Upper lobe of right lung (tissue), 1 donor: ENCODE data around the gene CAPN12. TPM values are rescaled to one million over a fixed set of nuclear protein-coding genes. Genes with fewer than 3 reads are reported as not detected.

ENCODE experiments used
- ATAC-seq: fragments of 200-7000 bp; cut with Tn5 transposase; one replicate; pipeline ENCODE4 v1.9.1; 2020; ENCODE audit warnings: mild to moderate bottlenecking, moderate library complexity
- DNase-seq: peaks from one replicate; pipeline ENCODE4 v3.0.0-alpha.2; 2020
- H3K27ac ChIP-seq: fragments of 200-600 bp; one replicate; pipeline ENCODE4 v1.8.0; 2022
- H3K27me3 ChIP-seq: fragments of 200-600 bp; one replicate; pipeline ENCODE4 v1.8.0; 2022; ENCODE audit warnings: mild to moderate bottlenecking
- H3K36me3 ChIP-seq: fragments of 200-600 bp; one replicate; pipeline ENCODE4 v1.8.0; 2022
- H3K4me1 ChIP-seq: fragments of 200-600 bp; one replicate; pipeline ENCODE4 v1.8.0; 2022
- H3K4me3 ChIP-seq: fragments of 200-600 bp; one replicate; pipeline ENCODE4 v1.8.0; 2022; ENCODE audit warnings: mild to moderate bottlenecking
- H3K9me3 ChIP-seq: fragments of 200-600 bp; one replicate; pipeline ENCODE4 v1.8.0; 2022
- intact Hi-C: fragments of 100-400 bp; cut with DNase I; formaldehyde crosslinking; loops from one replicate; pipeline ENCODE4 v1.11.0; 2022
- total RNA-seq: library from RNA; stranded (reverse); fragmentation: NEBNext Ultra II Directional; extraction: Animal tissue kit (Norgen Biotek cat#: 25700); gene quantifications from one replicate; pipeline ENCODE4 v1.2.1, GENCODE V29; 2021
- TF ChIP-seq, protein P1 (sequence below): fragments of 200-600 bp; IDR thresholded peaks from one replicate; pipeline ENCODE4 v1.8.0; 2022; ENCODE audit warnings: antibody characterized with exemption
- donor health status: DM: no; HTN: yes; CAD: no; lungs with severe emphysema.

CAPN12 gene
- total RNA-seq, 1 donor from 2014 or later = 14.4 TPM

DNA sequence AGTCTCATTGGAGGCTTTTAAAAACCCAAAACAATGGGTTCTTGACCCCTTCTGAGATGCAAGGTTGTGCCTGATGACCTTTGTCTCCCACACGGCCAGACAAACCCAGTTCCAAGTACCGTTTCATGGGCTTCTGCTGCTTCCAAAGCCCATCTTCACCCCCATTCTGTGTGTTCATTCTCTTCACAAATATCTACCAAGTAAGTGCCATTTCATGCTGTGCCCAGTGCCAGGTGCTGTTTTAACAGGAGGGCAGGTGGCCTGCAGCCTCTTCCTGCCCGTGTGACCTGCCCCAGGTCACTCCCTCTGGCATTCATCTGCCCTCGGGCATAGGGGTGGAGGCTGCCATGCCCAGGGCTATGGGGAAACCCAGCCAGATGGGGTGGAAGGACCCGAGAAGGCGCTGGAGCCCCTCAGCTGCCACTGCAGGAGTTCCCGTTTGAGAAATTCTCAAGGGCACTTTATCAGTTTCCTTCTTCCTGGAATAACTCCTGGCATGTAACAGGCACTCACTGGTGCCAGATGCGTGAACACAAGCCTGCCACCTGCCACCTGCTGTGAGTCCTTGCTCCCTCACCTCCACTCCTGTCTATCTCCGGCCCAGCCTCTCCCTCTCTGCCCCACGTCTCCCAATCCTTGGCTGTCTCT lies 12.5 kb downstream of the CAPN12 start:
- H3K27ac ChIP-seq = peak overlapping the region; percentile 66
- DNase-seq = peak; percentile 80
- H3K4me3 ChIP-seq = no peak overlapping the region
- peaks cover 38% of the 10 kb centered on the region for H3K36me3 ChIP-seq
- no peaks in the 10 kb centered on the region for H3K9me3 ChIP-seq
- peaks cover 38% of the 10 kb centered on the region for H3K4me1 ChIP-seq
- H3K27me3 ChIP-seq = no peaks in the 10 kb centered on the region
- ATAC-seq = peak; percentile 43
- intact Hi-C loops = no loop called here
- TF ChIP-seq, protein P1, sequence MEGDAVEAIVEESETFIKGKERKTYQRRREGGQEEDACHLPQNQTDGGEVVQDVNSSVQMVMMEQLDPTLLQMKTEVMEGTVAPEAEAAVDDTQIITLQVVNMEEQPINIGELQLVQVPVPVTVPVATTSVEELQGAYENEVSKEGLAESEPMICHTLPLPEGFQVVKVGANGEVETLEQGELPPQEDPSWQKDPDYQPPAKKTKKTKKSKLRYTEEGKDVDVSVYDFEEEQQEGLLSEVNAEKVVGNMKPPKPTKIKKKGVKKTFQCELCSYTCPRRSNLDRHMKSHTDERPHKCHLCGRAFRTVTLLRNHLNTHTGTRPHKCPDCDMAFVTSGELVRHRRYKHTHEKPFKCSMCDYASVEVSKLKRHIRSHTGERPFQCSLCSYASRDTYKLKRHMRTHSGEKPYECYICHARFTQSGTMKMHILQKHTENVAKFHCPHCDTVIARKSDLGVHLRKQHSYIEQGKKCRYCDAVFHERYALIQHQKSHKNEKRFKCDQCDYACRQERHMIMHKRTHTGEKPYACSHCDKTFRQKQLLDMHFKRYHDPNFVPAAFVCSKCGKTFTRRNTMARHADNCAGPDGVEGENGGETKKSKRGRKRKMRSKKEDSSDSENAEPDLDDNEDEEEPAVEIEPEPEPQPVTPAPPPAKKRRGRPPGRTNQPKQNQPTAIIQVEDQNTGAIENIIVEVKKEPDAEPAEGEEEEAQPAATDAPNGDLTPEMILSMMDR = no peak

DNA sequence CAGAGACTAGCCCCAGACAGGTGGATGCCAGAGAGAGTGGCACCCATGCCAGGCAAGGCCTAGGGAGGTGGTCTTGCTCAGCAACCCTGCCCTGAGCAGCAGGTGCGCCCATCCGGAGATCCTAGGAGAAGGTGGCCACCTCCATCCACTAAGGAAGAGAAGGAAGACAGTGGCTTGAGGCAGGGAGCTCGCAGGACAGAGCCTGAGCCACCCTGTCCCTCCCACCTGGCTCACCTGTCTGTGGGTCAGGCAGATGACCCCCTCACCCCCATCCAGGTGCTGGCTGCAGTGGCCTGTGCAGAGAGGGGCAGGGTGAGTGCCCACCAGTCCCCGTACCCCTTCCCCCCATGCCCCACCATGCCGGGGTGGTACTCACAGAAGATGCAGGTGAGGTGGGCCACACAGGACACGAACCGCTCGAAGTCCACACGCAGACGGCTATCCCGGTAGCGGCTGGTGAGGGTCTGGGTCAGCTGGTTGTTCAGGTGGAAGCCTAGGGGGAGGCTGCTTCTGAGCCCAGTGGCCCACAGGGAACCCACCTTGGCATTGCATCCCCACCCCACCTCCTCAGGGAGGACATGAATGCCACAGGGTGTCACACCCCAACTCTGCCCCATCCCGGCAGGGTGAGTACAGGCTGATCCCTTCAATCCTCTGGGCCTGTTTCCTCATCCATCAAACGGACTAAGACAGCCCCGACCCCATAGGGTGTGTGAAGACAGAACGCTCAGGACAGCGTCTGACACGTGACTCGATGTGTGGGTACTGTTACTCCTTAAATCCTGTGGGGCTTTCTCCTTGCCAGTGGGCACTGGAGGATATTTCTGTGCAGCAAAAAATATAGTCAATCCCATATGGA lies 13.3 kb downstream of the CAPN12 start:
- intact Hi-C loops = no loop called here

DNA sequence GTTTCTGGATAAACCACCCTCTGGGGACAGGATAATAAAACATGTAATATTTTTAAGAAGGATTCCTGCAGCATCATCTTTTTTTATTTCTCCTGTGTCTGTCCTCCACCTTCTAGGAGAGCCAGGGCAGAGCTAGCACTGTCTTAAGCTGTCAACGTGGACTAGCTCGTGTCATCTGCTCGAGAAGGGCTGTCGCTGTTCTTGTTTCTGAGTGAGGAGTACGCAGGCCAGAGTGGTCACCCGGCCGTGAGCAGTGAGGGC lies 13.9 kb downstream of the CAPN12 start:
- Histone ChIP-seq H3K27me3 (no peaks in the 10 kb centered on the region), H3K4me3 (no peak overlapping the region), H3K4me1 (peaks cover 40% of the 10 kb centered on the region), H3K36me3 (peaks cover 51% of the 10 kb centered on the region), H3K27ac (no peak overlapping the region), H3K9me3 (no peaks in the 10 kb centered on the region)
- DNase-seq = no peak
- TF ChIP-seq, protein P1 = no peak
- intact Hi-C loops = no loop called here
- no peak for ATAC-seq

More for the DNA sequence above, 13.3 kb downstream of the CAPN12 start:
- peaks cover 40% of the 10 kb centered on the region for H3K4me1 ChIP-seq
- TF ChIP-seq, protein P1 = no peak
- no peak overlapping the region for H3K4me3 ChIP-seq
- H3K9me3 ChIP-seq = no peaks in the 10 kb centered on the region
- ATAC-seq (no peak), DNase-seq (peak; percentile 62)
- H3K27me3 ChIP-seq = no peaks in the 10 kb centered on the region
- peaks cover 46% of the 10 kb centered on the region for H3K36me3 ChIP-seq
- no peak overlapping the region for H3K27ac ChIP-seq

DNA sequence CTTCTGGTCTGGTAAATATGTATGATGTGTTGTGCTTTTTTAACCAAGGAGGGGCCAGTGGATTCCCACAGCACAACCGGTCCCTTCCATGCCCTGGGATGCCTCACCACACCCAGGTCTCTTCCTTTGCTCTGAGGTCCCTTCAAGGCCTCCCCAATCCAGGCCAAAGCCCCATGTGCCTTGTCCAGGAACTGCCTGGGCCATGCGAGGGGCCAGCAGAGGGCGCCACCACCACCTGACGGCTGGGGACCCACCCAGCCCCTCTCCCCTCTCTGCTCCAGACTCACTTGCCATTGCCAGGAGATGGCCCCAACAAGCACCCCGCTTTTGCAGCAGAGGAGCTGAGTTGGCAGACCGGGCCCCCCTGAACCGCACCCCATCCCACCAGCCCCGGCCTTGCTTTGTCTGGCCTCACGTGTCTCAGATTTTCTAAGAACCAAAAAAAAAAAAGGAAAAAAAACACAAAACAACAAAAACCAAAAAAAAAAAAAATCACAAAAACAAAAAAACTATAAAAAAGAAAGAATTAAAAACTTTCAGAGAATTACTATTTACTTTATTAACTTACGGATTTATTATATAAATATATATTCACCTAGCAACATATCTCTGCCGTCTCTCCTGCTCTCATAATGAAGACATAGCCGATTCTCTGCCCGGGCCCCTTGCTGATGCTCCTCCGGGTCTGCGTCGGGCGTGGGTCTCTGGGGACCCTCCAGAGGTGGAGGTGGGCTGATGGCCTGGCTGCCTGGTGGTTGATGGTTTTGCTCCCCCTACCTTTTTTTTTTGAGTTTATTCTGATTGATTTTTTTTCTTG lies 14.4 kb downstream of the CAPN12 start:
- Histone ChIP-seq H3K4me3 (no peak overlapping the region), H3K27ac (no peak overlapping the region), H3K4me1 (peaks cover 36% of the 10 kb centered on the region), H3K36me3 (peaks cover 57% of the 10 kb centered on the region), H3K9me3 (no peaks in the 10 kb centered on the region), H3K27me3 (no peaks in the 10 kb centered on the region)
- intact Hi-C loops = no loop called here
- peak; percentile 60 for ATAC-seq
- TF ChIP-seq, protein P1 = peak; percentile 79
- peak; percentile 89 for DNase-seq

DNA sequence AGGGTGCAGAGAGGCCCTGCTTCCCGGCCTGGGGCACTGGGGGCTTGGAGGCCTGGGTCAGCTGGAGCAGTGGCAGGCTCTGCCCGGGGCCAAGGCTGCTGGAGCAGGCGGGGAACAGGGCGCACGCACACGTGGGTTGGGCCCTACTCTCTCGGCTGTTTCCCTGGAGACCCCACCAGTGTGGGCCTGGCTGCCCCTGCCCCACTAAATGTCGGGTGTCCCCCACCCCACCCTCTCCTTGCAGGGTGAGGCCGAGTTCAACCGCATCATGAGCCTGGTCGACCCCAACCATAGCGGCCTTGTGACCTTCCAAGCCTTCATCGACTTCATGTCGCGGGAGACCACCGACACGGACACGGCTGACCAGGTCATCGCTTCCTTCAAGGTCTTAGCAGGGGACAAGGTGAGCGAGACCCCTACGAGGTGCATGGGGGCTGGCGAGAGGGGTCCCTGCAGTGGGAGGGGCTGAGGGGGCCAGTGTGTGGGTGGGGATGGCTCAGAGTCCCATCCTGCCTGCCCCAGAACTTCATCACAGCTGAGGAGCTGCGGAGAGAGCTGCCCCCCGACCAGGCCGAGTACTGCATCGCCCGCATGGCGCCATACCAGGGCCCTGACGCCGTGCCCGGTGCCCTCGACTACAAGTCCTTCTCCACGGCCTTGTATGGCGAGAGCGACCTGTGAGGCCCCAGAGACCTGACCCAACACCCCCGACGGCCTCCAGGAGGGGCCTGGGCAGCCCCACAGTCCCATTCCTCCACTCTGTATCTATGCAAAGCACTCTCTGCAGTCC lies 15.3 kb downstream of the CAPN12 start:
- ATAC-seq (no peak), DNase-seq (no peak)
- TF ChIP-seq, protein P1 = no peak
- Histone ChIP-seq H3K36me3 (peaks cover 66% of the 10 kb centered on the region), H3K27ac (no peak overlapping the region), H3K4me3 (no peak overlapping the region), H3K9me3 (no peaks in the 10 kb centered on the region), H3K27me3 (no peaks in the 10 kb centered on the region), H3K4me1 (peaks cover 27% of the 10 kb centered on the region)
- intact Hi-C loops = no loop called here
